ENCODE data around the gene BANP. TPM values are rescaled to one million over a fixed set of nuclear protein-coding genes. Genes with fewer than 3 reads are reported as not detected.

Gene BANP
- total and polyA plus RNA-seq, 12 donors = 6.1 to 20.4 (median 13.5) TPM

- DNase-seq (no peak), ATAC-seq (no peak)
- Histone ChIP-seq H3K27ac (peak overlapping the region in 2 of 10 donors; percentile 1 to 82), H3K27me3 (no peaks in the 10 kb centered on the region), H3K4me3 (no peak overlapping the region), H3K36me3 (peaks cover 0 to 5% (median 0%) of the 10 kb centered on the region in 9 donors), H3K4me1 (peaks cover 3 to 48% (median 15%) of the 10 kb centered on the region in 9 donors), H3K9me3 (no peaks in the 10 kb centered on the region)
- WGBS, 2 donors = 70 to 74% methylated on average over 9 to 12 of the region's 12 CpGs
- TF ChIP-seq CTCF (IDR thresholded peaks at IDR 0.05) = no peak
- intact Hi-C loops (cut with DNase I) = no loop called here
Measured at GRCh38 chr16:87948119-87948545, 3.1 kb upstream of the BANP start.

GRCh38 chr16:87948735-87949070 lies 2.5 kb upstream of the BANP start:
- Histone ChIP-seq H3K9me3 (no peaks in the 10 kb centered on the region), H3K27me3 (no peaks in the 10 kb centered on the region), H3K27ac (peak overlapping the region in 2 of 10 donors; percentile 1 to 82), H3K4me1 (peaks cover 3 to 54% (median 21%) of the 10 kb centered on the region in 9 donors), H3K4me3 (no peak overlapping the region), H3K36me3 (peaks cover 0 to 10% (median 0%) of the 10 kb centered on the region in 9 donors)
- 95 to 97% methylated on average over 5 of the region's 5 CpGs for WGBS, 2 donors
- intact Hi-C loops (cut with DNase I) = no loop called here
- ATAC-seq (no peak), DNase-seq (no peak)
- no peak for TF ChIP-seq CTCF (IDR thresholded peaks at IDR 0.05)

GRCh38 chr16:87949071-87949744 lies 2.0 kb upstream of the BANP start:
- Histone ChIP-seq H3K36me3 (peaks cover 0 to 12% (median 0%) of the 10 kb centered on the region in 9 donors), H3K27me3 (no peaks in the 10 kb centered on the region), H3K4me3 (no peak overlapping the region), H3K9me3 (no peaks in the 10 kb centered on the region), H3K4me1 (peaks cover 3 to 59% (median 24%) of the 10 kb centered on the region in 9 donors), H3K27ac (peak overlapping the region in 1 of 10 donors; percentile 82)
- no peak for TF ChIP-seq CTCF (IDR thresholded peaks at IDR 0.05)
- DNase-seq (no peak), ATAC-seq (no peak)
- WGBS, 2 donors = 89 to 90% methylated on average over 16 of the region's 16 CpGs
- intact Hi-C loops (cut with DNase I) = no loop called here

- Histone ChIP-seq H3K27me3 (no peaks in the 10 kb centered on the region), H3K36me3 (peaks cover 0 to 12% (median 0%) of the 10 kb centered on the region in 9 donors), H3K9me3 (no peaks in the 10 kb centered on the region), H3K4me3 (peak overlapping the region; percentile 89 to 99 (median 94)), H3K4me1 (peaks cover 9 to 75% (median 48%) of the 10 kb centered on the region in 9 donors), H3K27ac (peak overlapping the region; percentile 76 to 100 (median 98))
- peak in 4 of 9 donors; percentile 10 to 31 (median 22) for TF ChIP-seq CTCF (IDR thresholded peaks at IDR 0.05)
- WGBS, 2 donors = 2 to 4% methylated on average over 54 to 82 of the region's 82 CpGs
- ATAC-seq = peak in 1 of 8 donors; percentile 0
- intact Hi-C loops (cut with DNase I) = no loop called here
- DNase-seq = peak in 1 of 2 donors; percentile 54
Measured at GRCh38 chr16:87951552-87952538, 611 bp downstream of the BANP start.
